ENCODE measurements around the gene MORC1.

GRCh38 chr3:109098079-109098644, 19.8 kb downstream of the MORC1 start:
- TF ChIP-seq ZNF274 (IDR thresholded peaks at IDR 0.05; ENCODE audit: low read depth, low read length), result no peak
- no peak for TF ChIP-seq YY1 (IDR thresholded peaks at IDR 0.05; ENCODE audit: insufficient read depth, insufficient read length)
- TF ChIP-seq SUZ12 (IDR thresholded peaks at IDR 0.05; ENCODE audit: extremely low read depth, insufficient read depth, insufficient read length), result no peak
